Measurements from ENCODE around the gene HS3ST5. TPM values are rescaled to one million over a fixed set of nuclear protein-coding genes. Genes with fewer than 3 reads are reported as not detected.
A peak's percentile ranks its signal among the peaks of the same experiment; 100 is the strongest.

Gene HS3ST5
- total RNA-seq, 1 experiment from 2014 or later: 0.09 TPM

- no peak for DNase-seq
- no peak for TF ChIP-seq EZH2 (IDR thresholded peaks at IDR 0.05; ENCODE audit: low read depth)
- no peak for TF ChIP-seq CTCF (conservative IDR thresholded peaks at IDR 0.05)
- no peak overlapping the region for H3K27ac ChIP-seq
- ChIA-PET CTCF (no interaction called here), POLR2A (ENCODE audit: unreplicated experiment) (interaction anchor here (0.6 kb wide), 1 partner anchor 150 kb away, joined by 8 read pairs; no protein-coding TSS in a partner anchor)
- no peaks in the 10 kb centered on the region for H3F3A ChIP-seq (ENCODE audit: insufficient read depth, low read depth)
- H3K4me3 ChIP-seq: no peak overlapping the region
- no peak overlapping the region for H2AFZ ChIP-seq
- no peaks in the 10 kb centered on the region for H4K20me1 ChIP-seq (ENCODE audit: insufficient read depth)
- no peaks in the 10 kb centered on the region for H3K27me3 ChIP-seq (ENCODE audit: insufficient read depth, low read depth)
- no peak overlapping the region for H3K4me2 ChIP-seq
- no peaks in the 10 kb centered on the region for H3K79me2 ChIP-seq (ENCODE audit: low read depth)
- no peaks in the 10 kb centered on the region for H3K36me3 ChIP-seq (ENCODE audit: low read depth)
- H3K9me3 ChIP-seq (ENCODE audit: insufficient read depth, low read depth): no peaks in the 10 kb centered on the region
- no peaks in the 10 kb centered on the region for H3K4me1 ChIP-seq (replicated peaks; ENCODE audit: insufficient read depth)
- H3K9me2 ChIP-seq (ENCODE audit: insufficient read depth): no peaks in the 10 kb centered on the region
- intact Hi-C loops (cut with micrococcal nuclease; ENCODE audit: unreplicated experiment): no loop called here
- no TSS peak for BruUV-seq (replicated peaks)
These were observed 223.8 kb downstream of the HS3ST5 start for GRCh38 chr6:114119056-114119455.

GRCh38 chr6:114115652-114116051 lies 227.2 kb downstream of the HS3ST5 start:
- POLR2A ChIA-PET (ENCODE audit: unreplicated experiment): no interaction called here
- H3K9me2 ChIP-seq (ENCODE audit: insufficient read depth): no peaks in the 10 kb centered on the region
- TF ChIP-seq EZH2 (IDR thresholded peaks at IDR 0.05; ENCODE audit: low read depth): no peak
- TF ChIP-seq CTCF (conservative IDR thresholded peaks at IDR 0.05): no peak
- H3K36me3 ChIP-seq (ENCODE audit: low read depth): no peaks in the 10 kb centered on the region
- DNase-seq: no peak
- intact Hi-C loops (cut with micrococcal nuclease; ENCODE audit: unreplicated experiment): no loop called here
- no peak overlapping the region for H3K27ac ChIP-seq
- no peak overlapping the region for H3K4me2 ChIP-seq
- no peaks in the 10 kb centered on the region for H3K79me2 ChIP-seq (ENCODE audit: low read depth)
- no peaks in the 10 kb centered on the region for H3K4me1 ChIP-seq (replicated peaks; ENCODE audit: insufficient read depth)
- H3K9me3 ChIP-seq (ENCODE audit: insufficient read depth, low read depth): no peaks in the 10 kb centered on the region
- H3K27me3 ChIP-seq (ENCODE audit: insufficient read depth, low read depth): no peaks in the 10 kb centered on the region
- no peak overlapping the region for H3K4me3 ChIP-seq
- BruUV-seq (replicated peaks): no TSS peak
- CTCF ChIA-PET: no interaction called here
- no peak overlapping the region for H2AFZ ChIP-seq
- H3F3A ChIP-seq (ENCODE audit: insufficient read depth, low read depth): no peaks in the 10 kb centered on the region
- no peaks in the 10 kb centered on the region for H4K20me1 ChIP-seq (ENCODE audit: insufficient read depth)

DNA sequence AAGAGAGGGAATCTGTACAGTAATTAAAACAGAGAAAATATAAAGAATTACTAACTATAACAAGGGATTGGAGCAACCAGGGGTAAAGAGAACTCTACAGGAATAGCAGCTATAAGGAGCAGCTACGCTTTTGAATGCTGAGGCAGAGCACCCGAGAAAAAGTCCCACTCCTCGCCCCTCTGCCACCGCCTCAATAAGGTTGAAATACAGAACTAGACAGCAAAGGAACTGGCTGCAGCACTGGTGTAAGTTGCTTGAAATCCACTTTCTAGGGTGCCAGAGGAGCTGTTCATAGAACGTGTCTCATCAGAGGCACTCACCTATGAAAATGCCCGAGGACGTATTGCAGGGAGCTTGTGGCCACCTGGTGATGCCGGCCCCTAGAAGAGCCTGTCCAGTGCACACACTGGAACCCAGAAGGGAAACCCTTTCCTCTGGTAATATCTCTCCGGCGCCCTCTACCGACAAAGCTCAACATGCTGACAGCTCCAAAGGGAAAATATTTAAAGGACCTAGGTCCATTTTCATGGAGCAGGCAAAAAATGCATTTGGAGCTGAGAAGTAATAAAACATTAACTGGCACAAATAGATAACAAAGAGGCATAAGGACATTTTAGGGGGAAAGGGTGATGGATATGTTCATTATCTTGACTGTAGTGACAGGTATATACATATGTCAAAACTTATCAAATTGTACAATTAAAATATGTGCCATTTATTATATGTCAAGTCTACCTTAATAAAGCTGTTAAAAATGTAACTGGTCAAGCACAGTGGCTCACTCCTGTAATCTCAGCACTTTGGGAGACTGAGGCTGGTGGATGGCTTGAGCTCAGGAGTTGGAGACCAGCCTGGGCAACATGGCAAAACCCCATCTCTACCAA lies 234.5 kb downstream of the HS3ST5 start:
- CTCF ChIA-PET: interaction anchor here (0.6 to 1.4 kb wide), 6 partner anchors 9 to 196 kb away, joined by 3 to 21 read pairs (median 4); no protein-coding TSS in a partner anchor
- DNase-seq: peak; percentile 60 to 66
- POLR2A ChIA-PET (ENCODE audit: unreplicated experiment): interaction anchor here (0.6 kb wide), 3 partner anchors 59 to 227 kb away, joined by 3 read pairs; no protein-coding TSS in a partner anchor

More for the DNA sequence above, 234.5 kb downstream of the HS3ST5 start:
- H3K4me2 ChIP-seq: no peak overlapping the region
- TF ChIP-seq EZH2 (IDR thresholded peaks at IDR 0.05; ENCODE audit: low read depth) (no peak), CTCF (conservative IDR thresholded peaks at IDR 0.05) (peak; percentile 87)
- H3K4me3 ChIP-seq: no peak overlapping the region
- no TSS peak for BruUV-seq (replicated peaks)
- intact Hi-C loops (cut with micrococcal nuclease; ENCODE audit: unreplicated experiment): loop anchor here (1.0 to 10.0 kb wide), 2 partner anchors 113 to 1786 kb away; no protein-coding TSS in a partner anchor
- H3K9me3 ChIP-seq (ENCODE audit: insufficient read depth, low read depth): no peaks in the 10 kb centered on the region
- H3K36me3 ChIP-seq (ENCODE audit: low read depth): no peaks in the 10 kb centered on the region
- no peaks in the 10 kb centered on the region for H3K9me2 ChIP-seq (ENCODE audit: insufficient read depth)
- H4K20me1 ChIP-seq (ENCODE audit: insufficient read depth): no peaks in the 10 kb centered on the region
- no peaks in the 10 kb centered on the region for H3K4me1 ChIP-seq (replicated peaks; ENCODE audit: insufficient read depth)
- no peak overlapping the region for H2AFZ ChIP-seq
- no peak overlapping the region for H3K27ac ChIP-seq
- no peaks in the 10 kb centered on the region for H3K79me2 ChIP-seq (ENCODE audit: low read depth)
- no peaks in the 10 kb centered on the region for H3K27me3 ChIP-seq (ENCODE audit: insufficient read depth, low read depth)
- no peaks in the 10 kb centered on the region for H3F3A ChIP-seq (ENCODE audit: insufficient read depth, low read depth)

All from PC-9 (cell line).